ENCODE data around the gene PAK6. TPM values are rescaled to one million over a fixed set of nuclear protein-coding genes. Genes with fewer than 3 reads are reported as not detected.

PAK6 gene
- total RNA-seq, 1 donor from 2014 or later, result 19.9 TPM

DNA sequence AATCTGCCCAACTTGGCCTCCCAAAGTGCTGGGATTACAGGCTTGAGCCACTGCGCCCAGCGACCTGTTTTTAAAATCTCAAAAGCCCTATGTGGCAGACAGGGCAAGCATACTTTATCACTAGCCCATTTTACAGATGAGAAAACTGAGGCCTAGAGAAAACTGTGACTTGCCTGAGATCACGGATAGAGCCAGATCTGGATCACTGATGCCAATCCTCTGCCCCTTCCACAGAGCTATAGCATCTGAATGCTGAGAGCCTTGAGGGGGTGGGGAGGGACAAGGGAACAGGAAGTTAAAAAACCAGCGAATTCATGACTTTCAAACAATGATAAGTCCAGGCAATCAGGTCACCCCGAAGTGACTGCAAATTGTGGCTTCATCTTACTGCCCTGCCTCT is 36.7 kb downstream of the PAK6 start:
- DNase-seq (ENCODE audit: extremely low spot score in 2 of 2), result no peak
- H3K27me3 ChIP-seq, result peaks cover 7% of the 10 kb centered on the region
- peaks cover 7% of the 10 kb centered on the region for H3K4me1 ChIP-seq
- no peak overlapping the region for H3K4me3 ChIP-seq
- TF ChIP-seq, protein P1, sequence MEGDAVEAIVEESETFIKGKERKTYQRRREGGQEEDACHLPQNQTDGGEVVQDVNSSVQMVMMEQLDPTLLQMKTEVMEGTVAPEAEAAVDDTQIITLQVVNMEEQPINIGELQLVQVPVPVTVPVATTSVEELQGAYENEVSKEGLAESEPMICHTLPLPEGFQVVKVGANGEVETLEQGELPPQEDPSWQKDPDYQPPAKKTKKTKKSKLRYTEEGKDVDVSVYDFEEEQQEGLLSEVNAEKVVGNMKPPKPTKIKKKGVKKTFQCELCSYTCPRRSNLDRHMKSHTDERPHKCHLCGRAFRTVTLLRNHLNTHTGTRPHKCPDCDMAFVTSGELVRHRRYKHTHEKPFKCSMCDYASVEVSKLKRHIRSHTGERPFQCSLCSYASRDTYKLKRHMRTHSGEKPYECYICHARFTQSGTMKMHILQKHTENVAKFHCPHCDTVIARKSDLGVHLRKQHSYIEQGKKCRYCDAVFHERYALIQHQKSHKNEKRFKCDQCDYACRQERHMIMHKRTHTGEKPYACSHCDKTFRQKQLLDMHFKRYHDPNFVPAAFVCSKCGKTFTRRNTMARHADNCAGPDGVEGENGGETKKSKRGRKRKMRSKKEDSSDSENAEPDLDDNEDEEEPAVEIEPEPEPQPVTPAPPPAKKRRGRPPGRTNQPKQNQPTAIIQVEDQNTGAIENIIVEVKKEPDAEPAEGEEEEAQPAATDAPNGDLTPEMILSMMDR (IDR thresholded peaks at IDR 0.05), result no peak
- TF ChIP-seq POLR2A (IDR thresholded peaks at IDR 0.05) (no peak), POLR2AphosphoS5 (IDR thresholded peaks at IDR 0.05; ENCODE audit: insufficient read depth in 1 of 2, low read depth in 1 of 2) (no peak)
- no peaks in the 10 kb centered on the region for H3K9me3 ChIP-seq
- no peak overlapping the region for H3K27ac ChIP-seq
- peaks cover 0 to 7% of the 10 kb centered on the region in 2 donors for H3K36me3 ChIP-seq
- intact Hi-C loops (cut with DNase I), result no loop called here

DNA sequence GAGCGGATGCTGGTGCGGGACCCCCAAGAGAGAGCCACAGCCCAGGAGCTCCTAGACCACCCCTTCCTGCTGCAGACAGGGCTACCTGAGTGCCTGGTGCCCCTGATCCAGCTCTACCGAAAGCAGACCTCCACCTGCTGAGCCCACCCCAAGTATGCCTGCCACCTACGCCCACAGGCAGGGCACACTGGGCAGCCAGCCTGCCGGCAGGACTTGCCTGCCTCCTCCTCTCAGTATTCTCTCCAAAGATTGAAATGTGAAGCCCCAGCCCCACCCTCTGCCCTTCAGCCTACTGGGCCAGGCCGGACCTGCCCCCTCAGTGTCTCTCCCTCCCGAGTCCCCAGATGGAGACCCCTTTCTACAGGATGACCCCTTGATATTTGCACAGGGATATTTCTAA is 37.1 kb downstream of the PAK6 start:
- peaks cover 7% of the 10 kb centered on the region for H3K4me1 ChIP-seq
- no peak overlapping the region for H3K27ac ChIP-seq
- no peak for TF ChIP-seq POLR2AphosphoS5 (IDR thresholded peaks at IDR 0.05; ENCODE audit: insufficient read depth in 1 of 2, low read depth in 1 of 2)
- TF ChIP-seq, protein P1 (IDR thresholded peaks at IDR 0.05), result no peak
- no peak overlapping the region for H3K4me3 ChIP-seq
- no peak for DNase-seq (ENCODE audit: extremely low spot score in 2 of 2)
- H3K9me3 ChIP-seq, result no peaks in the 10 kb centered on the region
- intact Hi-C loops (cut with DNase I), result no loop called here
- H3K27me3 ChIP-seq, result peaks cover 7% of the 10 kb centered on the region
- H3K36me3 ChIP-seq, result peaks cover 0 to 7% of the 10 kb centered on the region in 2 donors

DNA sequence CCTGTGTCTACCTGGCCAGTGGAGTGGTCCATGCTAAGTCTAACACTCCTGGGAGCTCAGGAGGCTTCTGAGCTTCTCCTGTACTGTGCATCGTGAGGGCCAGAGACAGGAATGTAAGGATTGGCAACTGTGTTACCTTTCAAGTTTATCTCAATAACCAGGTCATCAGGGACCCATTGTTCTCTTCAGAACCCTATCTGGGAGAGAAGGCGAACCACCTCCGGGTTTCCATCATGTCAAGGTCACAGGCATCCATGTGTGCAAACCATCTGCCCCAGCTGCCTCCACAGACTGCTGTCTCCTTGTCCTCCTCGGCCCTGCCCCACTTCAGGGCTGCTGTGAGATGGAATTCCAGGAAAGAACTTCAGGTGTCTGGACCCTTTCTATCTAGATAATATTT is 38.1 kb downstream of the PAK6 start:
- intact Hi-C loops (cut with DNase I), result no loop called here
- TF ChIP-seq, protein P1 (IDR thresholded peaks at IDR 0.05), result no peak
- TF ChIP-seq POLR2A (IDR thresholded peaks at IDR 0.05) (no peak), POLR2AphosphoS5 (IDR thresholded peaks at IDR 0.05; ENCODE audit: insufficient read depth in 1 of 2, low read depth in 1 of 2) (no peak)
- Histone ChIP-seq H3K4me1 (peaks cover 13% of the 10 kb centered on the region), H3K9me3 (no peaks in the 10 kb centered on the region), H3K36me3 (peaks cover 0 to 7% of the 10 kb centered on the region in 2 donors), H3K4me3 (no peak overlapping the region), H3K27ac (no peak overlapping the region), H3K27me3 (peaks cover 11% of the 10 kb centered on the region)
- no peak for DNase-seq (ENCODE audit: extremely low spot score in 2 of 2)

DNA sequence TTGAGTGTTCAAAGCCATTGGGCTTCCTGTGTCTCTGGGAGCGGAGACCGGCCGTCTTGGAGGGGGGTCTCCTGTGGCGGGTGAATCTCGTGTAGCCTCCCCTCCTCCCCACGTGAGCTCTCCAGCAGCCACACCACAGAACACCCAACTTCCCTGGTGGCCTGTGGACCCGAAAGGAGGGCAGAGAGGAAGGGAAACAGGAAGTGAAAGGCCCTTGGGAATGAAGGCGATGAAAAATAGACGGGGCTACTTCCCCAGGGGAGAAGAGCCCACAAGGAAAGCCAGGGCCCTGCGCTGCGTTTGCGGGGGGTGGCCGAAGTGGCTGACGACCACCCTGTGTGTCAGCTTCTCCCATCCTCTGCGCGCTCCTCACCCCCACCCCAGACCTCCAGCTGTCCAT is 38.6 kb downstream of the PAK6 start:
- H3K36me3 ChIP-seq, result peaks cover 0 to 7% of the 10 kb centered on the region in 2 donors
- intact Hi-C loops (cut with DNase I), result no loop called here
- H3K27ac ChIP-seq, result no peak overlapping the region
- peaks cover 15% of the 10 kb centered on the region for H3K27me3 ChIP-seq
- TF ChIP-seq POLR2A (IDR thresholded peaks at IDR 0.05) (no peak), POLR2AphosphoS5 (IDR thresholded peaks at IDR 0.05; ENCODE audit: insufficient read depth in 1 of 2, low read depth in 1 of 2) (no peak)
- TF ChIP-seq, protein P1 (IDR thresholded peaks at IDR 0.05), result no peak
- H3K4me3 ChIP-seq, result no peak overlapping the region
- no peak for DNase-seq (ENCODE audit: extremely low spot score in 2 of 2)
- H3K4me1 ChIP-seq, result peaks cover 17% of the 10 kb centered on the region
- H3K9me3 ChIP-seq, result no peaks in the 10 kb centered on the region

DNA sequence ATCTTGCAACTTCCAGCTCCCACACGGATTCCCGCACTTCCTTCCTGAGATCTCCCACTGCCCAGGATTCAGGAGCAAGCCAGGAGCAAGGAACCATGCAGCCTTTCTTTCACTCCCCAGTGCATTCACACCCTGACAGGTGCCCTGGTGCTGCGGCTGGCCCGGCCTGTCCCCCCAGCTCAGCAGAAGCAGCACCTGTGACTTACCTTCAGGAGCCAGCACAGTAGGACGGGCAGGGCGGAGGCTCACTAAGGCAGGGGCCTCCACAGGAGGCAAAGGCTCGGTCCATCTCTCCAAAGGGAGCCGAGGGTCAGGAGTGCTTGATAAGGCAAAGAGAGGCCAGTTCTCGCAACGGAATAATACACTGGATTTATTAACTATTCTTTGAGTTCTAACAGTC is 39.2 kb downstream of the PAK6 start:
- no peak for TF ChIP-seq POLR2A (IDR thresholded peaks at IDR 0.05)
- no peak for TF ChIP-seq POLR2AphosphoS5 (IDR thresholded peaks at IDR 0.05; ENCODE audit: insufficient read depth in 1 of 2, low read depth in 1 of 2)
- TF ChIP-seq, protein P1 (IDR thresholded peaks at IDR 0.05), result no peak
- H3K36me3 ChIP-seq, result peaks cover 0 to 7% of the 10 kb centered on the region in 2 donors
- peaks cover 23% of the 10 kb centered on the region for H3K4me1 ChIP-seq
- DNase-seq (ENCODE audit: extremely low spot score in 2 of 2), result no peak
- no peak overlapping the region for H3K27ac ChIP-seq
- peaks cover 18% of the 10 kb centered on the region for H3K27me3 ChIP-seq
- H3K9me3 ChIP-seq, result no peaks in the 10 kb centered on the region
- no peak overlapping the region for H3K4me3 ChIP-seq
- intact Hi-C loops (cut with DNase I), result no loop called here

Measured in vagina (tissue), 2 donors.